SU-DHL-6 (cell line): ENCODE measurements around the gene CADPS.

Source experiments
- EZH2phosphoT487 ChIP-seq: fragments of 200-600 bp; sonication (generic), shearing (Covaris generic); conservative IDR thresholded peaks from 2 replicates; pipeline ENCODE4 v1.6.1; 2018; ENCODE audit warnings: mild to moderate bottlenecking, antibody characterized with exemption, low read length, moderate library complexity, mixed read lengths
- TF ChIP-seq, protein P1 (sequence below): fragments of 200-600 bp; sonication (generic); IDR thresholded peaks from one replicate; pipeline ENCODE4 v1.5.1; 2017; ENCODE audit warnings: antibody characterized with exemption, mild to moderate bottlenecking, low read length, moderate library complexity; ENCODE audit not compliant: insufficient read depth, poor library complexity, severe bottlenecking

DNA sequence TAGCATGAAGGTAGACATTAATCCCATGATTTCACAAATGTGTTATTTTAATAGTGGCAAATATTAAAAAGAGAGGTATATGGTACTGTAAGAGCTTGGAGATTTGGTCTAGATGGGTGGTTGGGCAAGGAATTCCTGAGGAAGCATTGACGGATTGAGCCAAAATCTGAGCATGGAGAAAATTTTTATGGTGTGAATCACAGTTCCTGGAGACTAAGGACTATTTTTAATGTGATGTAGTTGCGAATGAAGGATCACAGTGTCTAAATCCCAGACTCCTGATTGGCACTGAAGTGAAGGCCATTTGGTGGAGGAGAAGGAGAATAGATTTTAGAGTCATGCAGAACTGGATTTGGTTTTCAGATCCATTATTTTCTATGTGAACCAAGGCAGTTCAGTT is 313.2 kb downstream of the CADPS start:
- TF ChIP-seq, protein P1, sequence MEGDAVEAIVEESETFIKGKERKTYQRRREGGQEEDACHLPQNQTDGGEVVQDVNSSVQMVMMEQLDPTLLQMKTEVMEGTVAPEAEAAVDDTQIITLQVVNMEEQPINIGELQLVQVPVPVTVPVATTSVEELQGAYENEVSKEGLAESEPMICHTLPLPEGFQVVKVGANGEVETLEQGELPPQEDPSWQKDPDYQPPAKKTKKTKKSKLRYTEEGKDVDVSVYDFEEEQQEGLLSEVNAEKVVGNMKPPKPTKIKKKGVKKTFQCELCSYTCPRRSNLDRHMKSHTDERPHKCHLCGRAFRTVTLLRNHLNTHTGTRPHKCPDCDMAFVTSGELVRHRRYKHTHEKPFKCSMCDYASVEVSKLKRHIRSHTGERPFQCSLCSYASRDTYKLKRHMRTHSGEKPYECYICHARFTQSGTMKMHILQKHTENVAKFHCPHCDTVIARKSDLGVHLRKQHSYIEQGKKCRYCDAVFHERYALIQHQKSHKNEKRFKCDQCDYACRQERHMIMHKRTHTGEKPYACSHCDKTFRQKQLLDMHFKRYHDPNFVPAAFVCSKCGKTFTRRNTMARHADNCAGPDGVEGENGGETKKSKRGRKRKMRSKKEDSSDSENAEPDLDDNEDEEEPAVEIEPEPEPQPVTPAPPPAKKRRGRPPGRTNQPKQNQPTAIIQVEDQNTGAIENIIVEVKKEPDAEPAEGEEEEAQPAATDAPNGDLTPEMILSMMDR: no peak
- TF ChIP-seq EZH2phosphoT487: no peak
